CD4-positive, alpha-beta T cell (primary cell): ENCODE data around the gene B4GALT3. TPM values are rescaled to one million over a fixed set of nuclear protein-coding genes. Genes with fewer than 3 reads are reported as not detected.

Source experiments
- ATAC-seq: fragments of 200-7000 bp; cut with Tn5 transposase; one replicate; pipeline ENCODE4 v1.10.0; 2022; ENCODE audit warnings: mild to moderate bottlenecking; ENCODE audit not compliant: poor library complexity
- CTCF ChIA-PET: fragments of 350-600 bp; sonication (Branson Sonifier 250); formaldehyde crosslinking; loops from one replicate; lab custom pipeline; 2021; ENCODE audit warnings: antibody characterized with exemption, inconsistent platforms; lab: Charles Lee
- POLR2A ChIA-PET: fragments of 350-600 bp; sonication (Branson Sonifier 250); formaldehyde crosslinking; loops from one replicate; lab custom pipeline; 2021; ENCODE audit warnings: antibody characterized with exemption, inconsistent platforms; lab: Charles Lee
- DNase-seq, 14 experiments: peaks; one replicate each; pipeline ENCODE4 v3.0.0-alpha.2; 2013 to 2020; ENCODE audit warnings: mixed read lengths in 2 of 14
- H3K27ac ChIP-seq, 2 donors: one replicate each; pipeline versions ENCODE4 v1.5.1 to v1.7.0; 2013; ENCODE audit warnings: low read length in 2 of 2, low read depth in 1 of 2, mild to moderate bottlenecking in 1 of 2
- H3K27me3 ChIP-seq, 2 experiments: 1 replicate in 1 of 2; 2 replicates in 1 of 2; pipeline versions ENCODE4 v1.6.1 to v1.7.0; 2013; ENCODE audit warnings: low read length in 2 of 2, control low read depth in 1 of 2, mild to moderate bottlenecking in 1 of 2, moderate library complexity in 1 of 2; ENCODE audit not compliant: insufficient read depth in 2 of 2, control insufficient read depth in 1 of 2
- H3K36me3 ChIP-seq: one replicate; pipeline ENCODE4 v1.6.1; 2013; ENCODE audit warnings: low read length, control low read depth; ENCODE audit not compliant: insufficient read depth
- H3K4me1 ChIP-seq: one replicate; pipeline ENCODE4 v1.6.1; 2013; ENCODE audit warnings: low read length, control low read depth; ENCODE audit not compliant: insufficient read depth
- H3K4me3 ChIP-seq: one replicate; pipeline ENCODE4 v1.5.1; 2013; ENCODE audit warnings: mild to moderate bottlenecking, low read length, moderate library complexity
- H3K9me3 ChIP-seq, 2 experiments: 1 replicate in 1 of 2; 2 replicates in 1 of 2; pipeline versions ENCODE4 v1.6.1 to v1.7.0; 2013; ENCODE audit warnings: low read length in 2 of 2, mild to moderate bottlenecking in 2 of 2, control low read depth in 1 of 2, moderate library complexity in 1 of 2; ENCODE audit not compliant: control insufficient read depth in 1 of 2, insufficient read depth in 1 of 2
- H3K27ac Mint-ChIP-seq: one replicate; pipeline ENCODE4 v1.8.0; 2020; ENCODE audit warnings: mixed read lengths
- H3K27me3 Mint-ChIP-seq: one replicate; pipeline ENCODE4 v1.8.0; 2021; ENCODE audit warnings: mixed read lengths
- H3K36me3 Mint-ChIP-seq: one replicate; pipeline ENCODE4 v1.8.0; 2021; ENCODE audit warnings: low read depth, mixed read lengths
- H3K4me1 Mint-ChIP-seq: one replicate; pipeline ENCODE4 v1.8.0; 2021; ENCODE audit warnings: low read depth, mixed read lengths
- H3K4me3 Mint-ChIP-seq: one replicate; pipeline ENCODE4 v1.8.0; 2020; ENCODE audit warnings: mild to moderate bottlenecking, mixed read lengths
- H3K9me3 Mint-ChIP-seq: one replicate; pipeline ENCODE4 v1.8.0; 2020; ENCODE audit warnings: mixed read lengths
- CTCF ChIP-seq: fragments of 200-600 bp; IDR thresholded peaks from one replicate; pipeline ENCODE4 v1.8.0; 2022; ENCODE audit warnings: antibody characterized with exemption, mild to moderate bottlenecking
- intact Hi-C, 2 experiments: fragments of 100-400 bp; cut with DNase I in 1 of 2; cut with micrococcal nuclease in 1 of 2; formaldehyde crosslinking; loops; one replicate each; pipeline versions ENCODE4 v1.15.1 to v1.9.0; 2023 to 2025; cut with DNase I, micrococcal nuclease
- total RNA-seq, 174 experiments: library from RNA in 2 of 174; stranded (reverse) in 2 of 174; gene quantifications; one replicate each; pipeline ENCODE4 v1.2.3 and lab custom pipeline; 2021 to 2026

Gene B4GALT3
- total RNA-seq, 2 experiments from 2014 or later, result 40.8 to 44.3 TPM

- DNase-seq (no peak), ATAC-seq (no peak)
- H3K27me3 Mint-ChIP-seq, result no peaks in the 10 kb centered on the region
- Histone ChIP-seq H3K4me1 (peaks cover 47% of the 10 kb centered on the region), H3K36me3 (peaks cover 68% of the 10 kb centered on the region), H3K27ac (no peak overlapping the region), H3K27me3 (no peaks in the 10 kb centered on the region), H3K4me3 (no peak overlapping the region), H3K9me3 (no peaks in the 10 kb centered on the region)
- ChIA-PET POLR2A (interaction anchor here (1.0 to 1.5 kb wide), 2 partner anchors 9 to 13 kb away, joined by 3 to 7 read pairs; no protein-coding TSS in a partner anchor), CTCF (no interaction called here)
- no peaks in the 10 kb centered on the region for H3K9me3 Mint-ChIP-seq
- H3K36me3 Mint-ChIP-seq, result peaks cover 84% of the 10 kb centered on the region
- peaks cover 55% of the 10 kb centered on the region for H3K4me1 Mint-ChIP-seq
- H3K27ac Mint-ChIP-seq, result peak overlapping the region; percentile 36
- peak overlapping the region; percentile 31 for H3K4me3 Mint-ChIP-seq
- intact Hi-C loops, result loop anchor here in 1 of 2 experiments (5.0 kb wide), 1 partner anchor 215 kb away; no protein-coding TSS in a partner anchor
- TF ChIP-seq CTCF, result no peak
These were observed 5.0 kb downstream of the B4GALT3 start for GRCh38 chr1:161172349-161172748.

DNA sequence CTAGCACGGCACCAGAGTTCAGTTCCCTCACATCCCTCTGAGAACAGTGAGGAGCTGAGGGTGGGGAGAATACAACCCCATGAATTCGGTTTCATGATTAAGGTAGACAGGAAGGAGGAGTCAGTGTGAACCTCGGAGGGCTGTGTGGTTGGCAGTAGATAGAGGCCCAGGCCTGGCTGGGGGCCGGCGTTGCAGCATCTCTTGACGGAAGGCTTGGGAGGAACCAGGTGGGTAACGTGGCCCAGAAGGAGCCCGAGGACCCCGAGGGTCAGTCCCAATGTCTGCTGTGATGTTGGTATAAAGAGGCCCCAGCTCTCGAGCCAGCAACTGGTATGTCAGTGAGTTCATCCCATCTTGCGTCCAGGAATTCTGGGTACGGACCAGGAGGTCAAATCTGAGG lies 5.6 kb downstream of the B4GALT3 start:
- H3K27me3 Mint-ChIP-seq, result no peaks in the 10 kb centered on the region
- TF ChIP-seq CTCF, result no peak
- intact Hi-C loops, result loop anchor here in 1 of 2 experiments (5.0 kb wide), 1 partner anchor 216 kb away; no protein-coding TSS in a partner anchor
- H3K4me3 ChIP-seq, result no peak overlapping the region
- peaks cover 51% of the 10 kb centered on the region for H3K4me1 ChIP-seq
- no peaks in the 10 kb centered on the region for H3K27me3 ChIP-seq
- no peak overlapping the region for H3K27ac Mint-ChIP-seq
- peaks cover 55% of the 10 kb centered on the region for H3K4me1 Mint-ChIP-seq
- H3K9me3 Mint-ChIP-seq, result no peaks in the 10 kb centered on the region
- no peak for ATAC-seq
- no peak overlapping the region for H3K4me3 Mint-ChIP-seq
- peaks cover 78% of the 10 kb centered on the region for H3K36me3 Mint-ChIP-seq
- no peak overlapping the region for H3K27ac ChIP-seq
- CTCF ChIA-PET, result no interaction called here
- POLR2A ChIA-PET, result interaction anchor here (1.4 to 3.2 kb wide), 2 partner anchors 9 to 11 kb away, joined by 3 to 17 read pairs; no protein-coding TSS in a partner anchor
- H3K36me3 ChIP-seq, result peaks cover 68% of the 10 kb centered on the region
- no peak for DNase-seq
- H3K9me3 ChIP-seq, result no peaks in the 10 kb centered on the region

DNA sequence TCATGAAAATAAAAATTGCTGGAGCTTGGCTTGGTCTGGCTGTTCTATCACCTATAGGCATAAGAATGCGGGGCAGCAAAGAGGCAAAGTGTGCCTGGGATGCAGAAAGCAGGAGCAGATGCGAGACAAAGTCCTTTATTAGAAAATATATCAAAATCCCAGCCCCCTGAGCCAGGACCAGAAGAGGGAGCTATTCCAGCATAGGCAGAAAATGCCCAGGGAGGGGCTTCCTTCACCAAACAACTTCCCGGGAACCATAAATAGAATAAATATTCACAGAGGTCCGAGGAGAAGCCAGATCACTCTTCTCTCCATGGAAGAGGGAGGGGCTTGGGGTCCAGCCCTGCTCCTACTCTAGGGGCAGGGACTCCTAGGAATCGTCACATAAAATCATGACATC lies 6.1 kb downstream of the B4GALT3 start:
- Mint-ChIP-seq H3K27me3 (no peaks in the 10 kb centered on the region), H3K36me3 (peaks cover 78% of the 10 kb centered on the region), H3K4me3 (no peak overlapping the region), H3K9me3 (no peaks in the 10 kb centered on the region), H3K4me1 (peaks cover 53% of the 10 kb centered on the region), H3K27ac (no peak overlapping the region)
- no peak for TF ChIP-seq CTCF
- intact Hi-C loops, result loop anchor here in 1 of 2 experiments (5.0 kb wide), 1 partner anchor 216 kb away; no protein-coding TSS in a partner anchor
- peaks cover 68% of the 10 kb centered on the region for H3K36me3 ChIP-seq
- no peaks in the 10 kb centered on the region for H3K9me3 ChIP-seq
- H3K4me3 ChIP-seq, result no peak overlapping the region
- POLR2A ChIA-PET, result interaction anchor here (1.4 to 3.2 kb wide), 2 partner anchors 10 to 11 kb away, joined by 3 to 17 read pairs; no protein-coding TSS in a partner anchor
- H3K27ac ChIP-seq, result no peak overlapping the region
- no peak for ATAC-seq
- H3K27me3 ChIP-seq, result no peaks in the 10 kb centered on the region
- peaks cover 51% of the 10 kb centered on the region for H3K4me1 ChIP-seq
- CTCF ChIA-PET, result no interaction called here
- DNase-seq, result no peak
